GM18951 (cell line): ENCODE results near the gene PABPN1.

ENCODE experiments used
- POLR2A ChIP-seq: IDR thresholded peaks from 4 replicates; pipeline ENCODE4 v1.6.1; 2011; ENCODE audit warnings: mild to moderate bottlenecking; ENCODE audit not compliant: insufficient read length, insufficient read depth; ENCODE audit errors: extremely low read depth
- in situ Hi-C: fragments of 300-500 bp; cut with MboI; formaldehyde crosslinking; loops from one replicate; pipeline ENCODE4 v1.12.0; 2022; ENCODE audit warnings: low sequenced_read_pairs, mixed read lengths, inconsistent platforms; ENCODE audit not compliant: unreplicated experiment

Gene PABPN1

DNA sequence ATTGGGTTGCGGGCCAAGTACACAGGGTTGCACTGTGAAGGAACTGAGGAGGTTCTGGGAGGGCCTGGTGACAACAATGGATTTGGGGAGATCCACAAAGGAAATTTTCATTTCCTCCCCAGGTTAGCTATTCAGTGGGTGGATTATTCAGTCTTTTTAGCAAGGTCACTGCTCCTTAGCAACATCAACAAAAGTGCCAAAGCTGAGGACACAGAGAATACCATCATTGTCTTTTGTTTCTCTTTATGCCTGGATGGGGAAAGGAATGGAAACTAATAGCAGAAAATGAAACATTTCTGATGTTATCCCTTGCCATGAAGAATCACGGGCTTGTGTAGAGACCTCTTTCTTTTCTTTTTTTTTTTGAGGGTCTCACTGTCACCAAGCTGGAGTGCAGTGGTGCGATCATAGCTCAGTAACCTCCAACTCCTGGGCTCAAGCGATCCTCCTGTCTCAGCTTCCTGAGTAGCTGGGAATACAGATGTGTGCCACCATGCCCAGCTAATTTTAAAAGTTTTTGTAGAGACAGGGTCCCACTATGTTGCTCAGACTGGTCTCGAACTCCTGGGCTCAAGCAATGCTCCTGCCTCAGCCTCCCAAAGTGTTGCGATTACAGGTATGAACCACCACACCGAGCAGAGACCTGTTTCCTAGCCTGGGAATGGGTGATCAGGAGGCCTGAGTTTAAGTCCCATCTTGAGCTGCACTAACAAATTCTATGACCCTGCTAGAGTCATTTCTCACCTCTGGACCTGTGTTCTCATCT, 25.1 kb upstream of the PABPN1 start:
- no peak for TF ChIP-seq POLR2A
- in situ Hi-C loops: no loop called here

DNA sequence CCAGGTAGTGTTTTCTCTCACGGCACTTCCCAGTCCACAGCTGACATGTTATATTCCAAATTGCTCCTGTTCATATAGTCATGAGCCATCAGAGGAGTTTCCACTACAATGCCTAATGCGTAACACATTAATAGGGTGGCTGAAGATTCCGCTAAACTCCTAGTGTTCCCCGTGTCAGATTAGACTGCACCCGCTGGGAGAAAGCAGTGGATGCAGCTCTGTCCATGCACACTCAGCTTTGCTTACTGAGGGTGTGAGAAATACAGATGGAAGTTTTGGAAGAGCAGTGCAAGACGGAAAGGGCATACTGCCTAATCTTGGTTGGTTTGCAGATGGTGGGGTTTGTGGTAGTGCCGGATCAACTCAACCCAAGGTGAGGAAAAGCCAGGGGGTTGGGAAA, 24.2 kb upstream of the PABPN1 start:
- no peak for TF ChIP-seq POLR2A
- in situ Hi-C loops: no loop called here

DNA sequence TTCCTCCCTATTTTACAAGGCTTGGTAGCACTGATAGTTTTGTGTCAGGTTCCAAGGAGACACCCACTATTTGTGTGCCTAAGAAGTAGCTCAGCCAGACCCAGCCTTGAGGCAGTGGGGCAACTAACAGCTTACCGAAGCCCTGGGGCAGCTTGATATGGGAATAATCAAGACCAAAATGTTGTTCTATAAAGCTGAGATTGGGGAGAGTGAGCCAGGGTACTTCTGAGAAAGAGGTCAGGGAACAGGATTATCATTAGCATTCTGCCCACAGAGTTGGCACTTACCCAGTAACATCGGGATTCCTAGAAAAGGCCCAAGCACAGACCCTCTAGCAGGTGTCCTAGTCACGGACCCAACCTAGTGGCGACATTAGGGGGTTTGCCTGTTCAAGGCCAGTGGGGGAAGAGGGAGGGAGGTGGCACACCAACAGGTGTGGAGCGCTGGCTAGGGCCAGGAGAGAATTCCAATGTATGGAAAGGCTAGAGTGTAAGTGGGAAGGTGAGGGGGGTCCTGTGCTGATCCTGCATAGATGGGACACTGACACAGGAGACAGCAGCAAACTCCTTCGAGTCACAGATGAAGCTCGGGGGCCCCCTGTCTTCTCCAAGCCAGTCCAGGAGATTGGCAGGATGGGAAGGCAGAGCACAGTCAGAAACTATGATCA, 23.5 kb upstream of the PABPN1 start:
- in situ Hi-C loops: no loop called here
- TF ChIP-seq POLR2A: no peak

DNA sequence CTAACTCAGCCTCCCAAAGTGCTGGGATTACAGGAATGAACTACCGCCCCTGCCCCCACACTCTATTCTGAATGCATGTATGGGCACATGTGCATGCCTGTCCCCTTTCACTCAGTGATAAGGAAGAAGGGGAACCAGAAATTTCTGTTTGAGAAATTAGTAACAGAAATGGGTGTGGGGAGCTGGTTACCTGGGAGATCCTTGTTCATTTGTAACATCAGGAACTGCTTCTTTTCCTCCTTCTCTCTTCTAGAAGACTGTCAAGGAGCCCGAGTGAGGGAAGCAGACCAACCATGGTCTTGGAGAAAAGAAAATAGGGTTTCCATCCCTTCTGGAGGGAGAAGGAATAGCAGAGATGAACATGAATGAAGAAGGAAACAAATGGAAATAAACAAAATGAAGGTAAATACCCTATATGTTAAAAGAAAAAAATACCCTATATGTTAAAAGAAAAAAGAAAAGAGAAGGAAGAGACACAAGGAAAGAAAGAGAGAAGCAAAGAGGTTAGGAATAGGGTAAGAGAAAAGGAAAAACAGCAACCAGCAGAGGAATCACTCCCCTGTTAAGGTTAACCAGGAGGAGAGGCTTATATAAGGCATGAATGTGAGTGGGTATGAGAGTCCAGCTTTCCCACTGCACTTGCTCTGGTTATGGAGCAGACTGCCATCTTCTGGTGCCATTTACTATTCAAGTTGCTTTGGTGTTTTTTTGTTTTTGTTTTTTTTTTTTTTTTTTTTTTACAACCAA, 21.9 kb upstream of the PABPN1 start:
- no peak for TF ChIP-seq POLR2A
- in situ Hi-C loops: no loop called here

DNA sequence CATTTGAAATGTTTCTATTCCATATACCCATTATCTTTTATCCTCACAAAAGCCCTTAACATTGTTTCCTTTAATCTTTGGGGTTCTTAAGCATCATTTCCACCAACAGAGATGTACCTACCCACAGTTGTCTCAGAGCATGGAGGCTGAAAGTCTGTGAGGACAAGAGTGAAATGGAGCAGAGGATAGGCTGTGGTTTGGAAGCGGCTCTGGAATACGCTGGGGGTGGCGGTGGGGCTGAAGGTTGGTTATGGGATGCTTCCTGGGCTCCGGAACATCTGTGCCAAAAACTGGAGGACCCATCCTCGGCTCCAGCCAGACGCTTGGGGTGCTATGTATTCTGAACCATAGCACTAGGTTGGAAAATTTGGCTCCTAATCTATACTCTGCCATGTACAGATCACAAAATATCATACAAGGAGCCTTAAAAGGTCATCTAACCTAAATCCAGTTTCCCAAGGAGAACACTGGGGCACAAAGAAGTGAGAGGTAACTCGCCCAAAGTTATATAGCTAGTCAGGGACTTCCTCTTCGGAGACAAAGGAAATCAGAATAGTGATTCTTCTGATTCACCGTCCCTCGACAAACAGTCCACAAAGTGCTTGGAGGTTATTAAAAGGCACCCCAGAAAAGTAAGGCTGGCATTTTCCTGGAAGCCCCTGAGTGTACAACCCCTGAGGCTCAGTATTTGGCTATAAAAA, 21.1 kb upstream of the PABPN1 start:
- no peak for TF ChIP-seq POLR2A
- in situ Hi-C loops: no loop called here

GRCh38 chr14:23300687-23301223, 20.5 kb upstream of the PABPN1 start:
- in situ Hi-C loops: no loop called here
- TF ChIP-seq POLR2A: no peak

DNA sequence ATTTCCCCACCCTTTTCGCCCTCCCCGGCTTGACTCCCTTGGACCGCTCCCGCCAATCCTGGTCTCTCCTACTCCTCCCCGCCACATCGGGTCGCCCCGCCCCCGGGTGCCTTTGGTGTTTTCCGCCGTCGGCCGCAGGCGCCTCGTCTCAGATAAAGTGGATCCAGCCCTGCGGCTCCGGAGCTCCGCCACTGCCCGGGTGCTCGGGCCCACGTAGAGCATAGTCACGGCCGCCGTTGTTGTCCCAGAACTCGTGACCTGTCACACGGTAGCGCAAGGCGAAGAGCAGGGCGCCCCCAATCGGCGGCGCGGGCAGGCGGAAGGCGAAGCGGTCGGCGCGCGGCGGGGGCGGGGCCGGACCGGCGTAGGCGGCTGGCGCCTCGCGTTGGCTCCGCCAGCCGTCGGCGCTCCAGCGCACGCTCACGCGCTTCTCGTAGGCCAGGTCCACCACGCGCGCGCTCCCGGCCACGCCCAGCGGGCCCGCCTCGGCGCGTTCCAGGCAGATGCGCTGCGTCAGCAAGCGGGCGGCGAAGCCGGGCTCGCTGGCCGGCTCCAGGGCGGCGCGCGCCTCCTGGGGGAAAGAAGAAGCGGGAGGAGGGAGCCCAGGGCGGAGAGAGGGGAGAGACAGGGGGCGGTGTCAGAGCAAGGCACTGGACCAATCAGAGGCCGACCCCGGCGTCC, 19.8 kb upstream of the PABPN1 start:
- TF ChIP-seq POLR2A: peak; percentile 56
- in situ Hi-C loops: no loop called here

DNA sequence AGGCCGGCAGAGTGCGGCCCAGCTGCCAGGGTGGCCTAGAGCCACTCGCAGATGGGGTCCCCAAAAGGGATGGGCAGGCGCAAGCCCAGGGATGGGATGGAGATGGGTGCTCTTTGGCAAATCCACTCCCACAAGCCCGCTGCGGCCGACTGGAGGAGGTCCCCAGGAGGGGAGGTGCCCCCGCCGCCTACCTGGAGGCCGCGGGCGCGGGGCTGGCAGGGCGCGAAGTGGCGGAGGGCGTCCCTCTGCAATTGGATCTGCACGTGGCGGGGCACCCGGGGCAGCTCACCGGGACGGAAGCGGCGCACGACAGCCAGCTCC, 19.3 kb upstream of the PABPN1 start:
- in situ Hi-C loops: no loop called here
- peak; percentile 66 for TF ChIP-seq POLR2A

GRCh38 chr14:23302290-23303225, 18.7 kb upstream of the PABPN1 start, which contains the start of gene PPP1R3E:
Gene PPP1R3E (minus strand): TSS chr14:23302859. CDS start chr14:23302576, 283 bp downstream.
- in situ Hi-C loops: no loop called here
- TF ChIP-seq POLR2A: peak; percentile 77

GRCh38 chr14:23306412-23307145, 14.7 kb upstream of the PABPN1 start, which contains the start of gene BCL2L2:
Gene BCL2L2 (plus strand): TSS chr14:23306833. CDS start chr14:23307768, 935 bp downstream.
- in situ Hi-C loops: no loop called here
- peak; percentile 79 for TF ChIP-seq POLR2A

DNA sequence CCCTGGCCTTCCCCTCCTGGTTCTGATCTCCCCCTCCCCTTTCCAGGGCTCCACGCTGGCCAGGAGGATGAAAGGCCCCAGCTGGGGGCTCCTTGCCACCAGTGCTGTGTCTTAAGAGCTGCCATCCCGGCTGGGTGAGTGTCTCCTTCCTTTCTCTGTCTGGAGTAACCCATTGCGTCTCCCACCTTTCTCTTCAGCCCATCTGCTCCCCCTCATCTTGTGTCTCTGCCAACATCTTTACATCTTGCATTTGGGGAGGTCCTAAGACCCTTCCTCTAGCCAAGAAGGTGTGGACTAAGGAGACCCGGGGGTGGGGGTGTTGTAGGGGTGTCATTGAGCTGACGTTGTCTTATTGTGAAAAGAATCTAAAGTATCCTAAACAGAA, 14.1 kb upstream of the PABPN1 start:
- in situ Hi-C loops: no loop called here
- TF ChIP-seq POLR2A: no peak
